Stimulated activated CD4-positive, alpha-beta T cell treated with anti-CD3 and anti-CD28 coated beads, Interleukin-1b, Interleukin-23, amount 100 ng/mL, for 48 hours (primary cell): ENCODE results near the gene CHPT1.
"Not testable (repeated sequence)": the region's sequence is repeated elsewhere in the genome, so short reads cannot be mapped to it uniquely, and the experiment has no call there.

Source experiments
- DNase-seq: peaks from one replicate; pipeline ENCODE4 v3.0.0-alpha.2; 2020

Gene CHPT1

DNA sequence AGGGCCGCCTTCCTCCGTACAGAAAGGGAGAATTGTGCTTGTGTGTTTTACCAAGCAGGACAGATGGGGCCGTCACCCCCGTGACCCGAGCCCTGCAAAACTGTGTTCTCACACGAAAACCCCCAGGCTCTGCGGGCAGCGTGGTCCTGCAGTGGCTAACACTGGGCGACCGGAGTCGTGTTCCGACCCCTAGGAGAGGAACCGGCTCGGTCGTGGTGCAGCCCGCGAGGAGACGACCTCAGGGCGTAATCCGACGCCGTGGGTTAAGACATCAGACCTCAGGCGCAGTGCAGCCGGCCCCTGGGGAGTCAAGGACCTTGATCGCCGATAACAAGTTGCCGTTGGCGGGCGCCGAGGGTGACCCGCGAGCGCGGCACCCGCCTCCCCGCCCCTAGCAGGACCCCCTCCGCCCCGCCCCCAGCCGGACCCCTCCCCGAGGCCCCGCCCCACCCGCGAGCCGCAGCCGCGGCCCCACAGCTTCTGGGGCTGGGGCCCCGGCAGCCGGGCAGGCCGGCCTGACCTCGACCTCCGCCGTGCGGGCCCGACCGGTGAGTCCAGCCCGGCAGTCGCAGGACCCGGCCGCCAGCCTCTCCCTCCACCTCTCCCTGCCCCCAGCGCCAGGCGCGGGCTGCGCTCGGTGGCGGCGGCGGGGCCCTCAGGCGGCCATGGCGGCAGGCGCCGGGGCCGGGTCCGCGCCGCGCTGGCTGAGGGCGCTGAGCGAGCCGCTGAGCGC is at the start of gene CHPT1:
Gene CHPT1, plus strand, starts transcription at position 444 of the 733 bp plus-strand sequence. Its CDS starts 222 bp downstream, at position 666.
- peak; percentile 50 for DNase-seq

DNA sequence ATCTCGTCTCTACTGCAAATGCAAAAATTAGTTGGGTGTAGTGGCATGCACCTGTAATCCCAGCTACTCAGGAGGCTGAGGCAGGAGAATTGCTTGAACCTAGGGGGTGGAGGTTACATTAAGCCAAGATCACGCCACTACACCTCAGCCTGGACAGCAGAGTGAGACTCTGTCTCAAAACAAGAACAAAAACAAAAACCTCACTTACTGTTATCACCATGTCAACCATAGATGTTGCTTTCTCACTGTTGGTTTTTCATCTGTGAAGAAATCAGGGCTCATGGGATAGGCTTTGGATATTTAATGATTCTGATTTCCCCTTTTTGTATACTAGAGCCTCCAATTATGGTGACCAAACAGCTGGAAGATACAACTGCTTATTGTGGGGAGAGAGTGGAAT is 49.7 kb upstream of the CHPT1 start:
- DNase-seq = no peak

DNA sequence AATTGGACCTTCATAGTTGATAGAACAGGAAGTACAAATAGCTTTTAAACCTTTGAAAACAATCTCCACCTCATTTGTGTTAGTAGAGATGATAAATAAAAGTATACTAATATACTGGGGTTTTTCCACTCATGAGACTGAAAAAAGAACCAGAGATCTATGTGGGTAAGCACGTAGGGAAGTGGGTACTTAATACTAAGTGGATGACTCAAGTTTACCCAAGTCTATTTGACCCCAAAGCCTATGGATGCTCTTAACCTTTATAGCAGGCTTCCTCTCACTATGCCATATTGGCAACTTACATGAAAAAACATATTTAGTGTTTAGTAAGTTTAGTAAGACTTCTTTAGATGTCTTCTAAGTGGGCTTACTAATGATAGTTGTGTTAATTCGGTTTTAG is 49.2 kb upstream of the CHPT1 start:
- no peak for DNase-seq

DNA sequence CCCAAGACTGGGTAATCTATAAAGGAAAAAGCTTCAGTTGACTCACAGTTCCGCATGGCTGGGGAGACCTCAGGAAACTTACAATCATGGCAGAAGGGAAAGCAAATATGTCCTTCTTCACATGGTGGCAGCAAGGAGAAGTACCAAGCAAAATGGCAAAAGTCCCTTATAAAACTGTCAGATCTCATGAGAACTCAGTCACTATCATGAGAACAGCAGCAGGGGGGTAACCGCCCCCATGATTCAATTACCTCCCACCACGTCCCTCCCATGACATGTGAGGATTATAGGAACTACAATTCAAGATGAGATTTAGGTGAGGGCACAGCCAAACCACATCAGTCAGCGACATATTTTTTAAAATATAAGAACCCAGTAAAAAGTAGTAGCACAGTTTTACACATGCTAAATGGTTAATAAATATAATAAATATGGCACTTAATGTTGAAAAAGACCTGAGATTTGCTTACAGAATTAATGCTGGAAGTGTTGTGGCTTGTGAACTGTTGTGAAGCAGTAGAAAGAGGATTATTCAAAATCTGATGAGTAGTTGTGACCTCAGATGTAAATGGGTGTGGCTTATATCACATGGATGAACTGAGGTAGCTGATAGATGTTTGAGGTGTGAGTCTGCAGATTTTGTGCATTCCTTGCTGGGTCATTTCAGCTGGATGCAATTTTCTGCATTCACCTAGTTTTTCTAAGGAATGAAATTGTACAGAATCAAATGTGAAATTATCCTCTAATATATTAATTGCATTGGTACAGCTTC is 46.9 kb upstream of the CHPT1 start:
- no peak for DNase-seq

DNA sequence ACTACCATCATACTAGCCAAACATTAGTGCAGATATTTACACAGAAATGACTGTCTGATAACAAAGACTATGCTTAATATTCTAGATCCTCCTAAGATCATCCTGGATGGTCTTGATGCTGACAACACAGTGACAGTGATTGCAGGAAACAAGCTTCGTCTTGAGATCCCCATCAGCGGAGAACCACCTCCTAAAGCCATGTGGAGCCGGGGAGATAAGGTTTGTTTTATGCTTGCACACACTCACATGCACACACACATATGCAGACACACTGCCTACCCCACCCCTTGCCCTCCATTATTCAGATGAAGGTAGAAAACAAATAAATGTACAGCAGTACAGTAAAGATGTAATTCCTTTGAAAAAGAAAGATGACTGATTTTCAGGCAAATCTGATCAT is 44.4 kb upstream of the CHPT1 start:
- no peak for DNase-seq

DNA sequence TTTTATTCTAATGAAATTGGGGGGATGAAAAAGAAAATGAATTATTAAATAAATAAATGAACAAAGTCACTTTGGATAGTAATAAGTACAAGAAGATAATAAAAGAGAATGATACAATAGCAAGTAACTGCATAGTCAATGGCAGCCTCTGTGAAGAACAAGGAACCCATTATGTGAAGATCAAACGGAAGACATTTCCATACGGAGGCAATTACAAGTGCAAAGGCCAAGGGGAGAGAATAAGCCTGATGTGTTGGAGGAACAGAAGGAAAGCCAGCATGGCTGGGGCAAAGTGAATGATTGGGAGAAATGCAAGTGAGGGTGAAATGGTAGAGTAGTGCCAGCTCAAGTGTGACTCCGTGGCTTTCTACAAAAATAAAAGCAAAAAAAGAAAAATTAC is 43.9 kb upstream of the CHPT1 start:
- DNase-seq = no peak

DNA sequence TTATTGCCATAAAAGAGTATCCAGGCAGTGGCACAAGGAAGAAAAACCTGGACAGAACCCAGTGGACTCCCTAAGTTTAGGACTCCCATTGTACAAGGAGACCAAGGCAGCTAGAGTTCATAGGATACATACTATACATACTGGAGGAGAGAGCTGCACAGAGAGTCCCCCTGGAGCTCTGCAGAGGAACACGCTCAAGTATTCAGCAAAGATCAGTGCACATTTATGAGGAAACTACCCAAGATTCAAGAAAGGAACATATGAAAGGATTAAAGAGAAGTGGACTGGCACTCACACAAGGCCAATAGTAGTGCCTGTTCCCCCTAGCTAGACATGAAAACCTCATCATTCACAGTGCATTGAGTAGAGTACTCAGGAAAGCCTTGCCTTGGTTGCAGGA is 43.0 kb upstream of the CHPT1 start:
- DNase-seq = no peak

DNA sequence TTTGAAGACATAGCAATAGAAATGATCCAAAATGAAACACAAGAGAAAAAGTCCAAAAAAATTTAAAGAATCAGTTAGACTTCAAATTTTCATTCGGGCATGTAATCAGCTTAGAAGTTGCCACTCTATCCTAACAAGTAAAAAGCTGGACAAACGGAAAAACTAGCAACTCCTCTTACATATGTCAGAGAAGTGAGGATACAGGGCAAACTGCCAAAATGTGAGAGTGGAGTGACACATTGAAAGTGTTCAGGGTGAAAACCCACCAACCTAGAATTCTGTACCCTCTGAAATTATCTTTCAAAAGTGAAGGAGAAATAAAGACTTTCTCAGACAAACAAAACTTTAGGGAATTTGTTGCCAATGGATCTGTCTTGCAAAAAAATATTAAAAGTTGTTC is 42.0 kb upstream of the CHPT1 start:
- no peak for DNase-seq

DNA sequence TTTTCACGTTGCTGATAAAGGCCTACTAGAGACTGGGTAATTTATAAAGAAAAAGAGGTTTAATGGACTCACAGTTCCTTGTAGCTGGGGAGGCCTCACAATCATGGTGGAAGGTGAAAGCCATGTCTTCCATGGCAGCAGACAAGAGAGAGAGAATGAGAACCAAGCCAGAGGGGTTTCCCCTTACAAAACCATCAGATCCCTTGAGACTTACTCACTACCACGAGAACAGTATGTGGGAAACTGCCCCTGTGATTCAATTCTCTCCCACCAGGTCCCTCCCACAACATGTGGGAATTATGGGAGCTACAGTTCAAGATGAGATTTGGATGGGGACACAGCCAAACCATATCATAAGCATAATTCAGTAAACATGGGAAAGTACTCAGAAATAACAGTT is 36.8 kb upstream of the CHPT1 start:
- DNase-seq = not testable (repeated sequence)

DNA sequence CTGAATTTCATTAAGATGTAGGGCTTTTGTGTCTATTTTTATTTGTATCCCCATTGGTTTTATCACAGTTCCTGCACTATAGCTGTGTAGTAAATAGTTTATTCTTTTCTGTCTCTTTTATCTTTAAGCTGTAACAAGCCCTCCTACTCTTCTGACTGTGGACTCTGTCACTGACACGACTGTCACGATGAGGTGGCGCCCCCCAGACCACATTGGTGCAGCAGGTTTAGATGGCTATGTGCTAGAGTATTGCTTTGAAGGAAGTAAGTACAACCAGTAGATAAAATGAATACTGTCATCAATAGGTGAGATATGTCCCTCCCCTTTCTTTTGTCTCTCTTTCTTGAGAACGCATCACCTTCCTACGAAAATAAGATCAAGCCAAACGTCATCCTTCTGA is 34.1 kb upstream of the CHPT1 start:
- DNase-seq = no peak

DNA sequence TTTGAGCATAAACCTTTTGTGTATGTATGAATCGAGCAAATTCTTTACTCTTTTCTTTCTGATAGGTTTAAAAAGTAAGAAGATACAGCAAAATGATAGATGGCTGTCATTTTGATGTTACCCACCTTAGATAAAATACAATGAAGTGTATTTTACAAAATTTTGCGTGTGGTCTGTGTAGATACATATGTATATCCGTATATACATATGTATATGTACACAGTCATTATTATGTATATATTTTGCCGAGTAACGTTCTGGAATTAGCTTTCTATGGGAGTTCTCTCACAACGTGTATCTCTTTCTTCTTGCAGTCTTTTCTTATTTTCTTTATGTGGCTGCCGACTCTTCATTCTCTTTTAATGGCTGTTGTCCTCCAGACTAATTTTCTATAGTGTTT is 32.4 kb upstream of the CHPT1 start:
- DNase-seq = no peak

DNA sequence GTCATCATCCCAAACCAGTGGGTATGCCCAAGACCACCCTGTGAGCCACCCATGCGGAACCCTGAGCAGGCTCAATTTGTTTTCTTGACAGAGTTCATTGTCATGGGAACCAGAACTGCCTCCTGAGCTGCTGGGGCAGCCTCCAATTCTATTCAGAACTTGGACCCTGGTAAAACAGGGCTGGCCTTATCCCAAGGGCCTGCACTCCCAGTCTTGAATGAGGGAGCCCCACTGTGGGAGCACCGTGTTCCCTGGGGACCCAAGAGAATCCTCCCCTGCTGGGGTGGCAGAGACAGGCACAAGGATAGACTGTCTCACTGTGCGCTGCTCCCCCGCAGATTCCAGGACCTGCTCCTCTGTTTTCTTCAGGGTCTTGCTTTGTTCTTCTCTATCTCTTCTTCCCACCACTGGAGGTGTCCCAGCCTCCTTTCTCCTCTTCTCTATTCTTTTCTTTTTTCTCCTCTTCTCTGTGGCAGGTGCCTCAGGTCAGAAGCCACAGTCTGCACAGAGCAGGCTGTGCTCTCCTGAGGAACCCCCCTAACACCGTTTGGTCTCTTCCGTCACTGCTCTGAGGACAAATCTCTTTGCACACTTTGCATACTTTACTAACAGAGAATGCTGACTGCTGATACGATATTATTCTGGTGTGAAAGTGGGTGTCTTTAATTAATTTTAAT is 31.2 kb upstream of the CHPT1 start:
- no peak for DNase-seq

DNA sequence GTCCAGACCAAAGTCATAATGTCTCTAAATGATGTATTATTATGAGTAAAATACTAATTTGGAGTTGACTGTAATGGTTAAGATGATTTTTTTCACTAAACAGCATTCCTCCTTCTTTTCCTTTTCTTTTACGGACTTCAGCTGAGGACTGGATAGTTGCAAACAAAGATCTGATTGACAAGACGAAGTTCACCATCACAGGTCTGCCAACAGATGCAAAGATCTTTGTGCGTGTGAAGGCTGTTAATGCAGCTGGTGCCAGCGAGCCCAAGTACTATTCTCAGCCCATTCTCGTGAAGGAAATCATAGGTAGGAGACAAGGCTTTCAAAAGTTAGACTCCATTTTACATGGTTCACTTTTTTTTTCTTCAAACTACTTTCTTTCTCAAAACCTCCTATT is 29.8 kb upstream of the CHPT1 start:
- no peak for DNase-seq

DNA sequence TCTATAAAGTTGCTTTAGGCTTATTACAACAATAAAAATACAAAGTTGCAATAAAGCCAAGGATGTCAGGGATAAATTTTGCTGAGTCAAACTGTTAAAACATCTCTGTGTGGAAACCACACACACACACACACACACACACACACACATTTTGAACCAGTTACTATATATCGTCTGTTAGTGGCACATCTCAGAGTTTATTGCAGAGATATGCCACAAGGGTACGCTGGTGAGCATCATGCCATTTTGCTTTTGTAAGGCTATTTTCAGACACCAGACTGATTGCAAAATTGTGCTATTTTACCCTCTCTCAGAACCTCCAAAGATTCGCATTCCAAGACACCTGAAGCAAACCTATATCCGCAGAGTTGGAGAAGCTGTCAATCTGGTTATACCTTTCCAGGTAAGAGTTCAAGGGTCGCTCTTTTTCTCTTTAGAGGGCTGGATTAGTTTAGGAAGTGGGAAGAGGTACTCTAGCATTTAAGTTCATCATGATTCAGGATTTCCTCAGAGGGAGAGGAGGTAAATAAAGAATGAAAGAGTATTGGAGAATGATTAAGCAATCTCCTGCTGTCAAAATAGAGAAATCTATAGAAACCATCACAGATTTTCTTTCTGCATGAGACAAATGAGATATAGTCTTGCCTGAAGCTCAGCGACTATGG is 27.3 kb upstream of the CHPT1 start:
- DNase-seq = peak; percentile 38

DNA sequence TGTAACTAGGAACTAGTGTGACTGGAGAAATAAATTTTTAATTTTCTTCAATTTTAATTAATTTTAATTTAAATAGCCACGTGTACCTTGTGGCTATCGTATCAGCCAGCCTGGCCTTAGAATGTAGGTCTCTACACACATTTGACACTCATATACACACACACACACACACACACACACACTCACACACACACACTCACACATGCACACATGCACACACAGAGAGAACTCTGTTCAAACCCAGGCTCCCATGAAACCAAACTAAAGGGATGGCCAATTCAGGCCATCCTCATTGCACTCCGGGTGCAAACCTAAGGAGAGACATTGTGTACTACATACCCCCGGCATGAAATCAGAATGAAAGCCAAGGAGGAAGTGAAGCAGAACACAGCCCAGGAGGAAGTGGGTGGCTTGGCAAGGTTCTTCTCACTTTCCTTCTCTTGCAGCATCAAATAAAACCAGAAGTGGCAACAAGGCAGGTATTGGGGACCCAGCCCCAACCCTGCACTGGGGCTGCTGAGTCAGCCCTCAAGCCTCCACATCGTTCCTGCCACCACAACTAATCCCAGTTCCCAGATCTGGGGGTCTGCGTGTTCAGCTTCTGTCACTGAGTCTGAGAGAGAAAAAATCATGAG is 26.2 kb upstream of the CHPT1 start:
- peak; percentile 4 for DNase-seq

DNA sequence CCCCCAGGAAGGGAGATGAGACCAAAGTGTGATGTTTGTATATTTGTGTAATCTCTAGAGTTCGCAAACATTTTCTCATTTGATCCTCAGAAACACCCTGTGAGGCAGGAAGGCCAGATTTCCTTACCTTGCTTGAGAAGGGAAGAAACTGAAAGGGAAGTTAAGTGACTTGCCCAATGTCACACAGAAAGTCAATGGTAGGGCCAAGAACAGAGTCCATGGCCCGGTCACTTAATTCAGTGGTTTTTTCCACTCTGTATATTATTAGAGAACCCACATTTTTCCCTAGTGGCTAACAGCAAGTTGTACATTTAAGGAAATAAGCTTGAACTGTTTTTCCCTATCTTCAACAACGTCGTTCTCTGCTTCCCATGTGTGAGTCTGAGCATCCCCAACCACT is 25.6 kb upstream of the CHPT1 start:
- no peak for DNase-seq

DNA sequence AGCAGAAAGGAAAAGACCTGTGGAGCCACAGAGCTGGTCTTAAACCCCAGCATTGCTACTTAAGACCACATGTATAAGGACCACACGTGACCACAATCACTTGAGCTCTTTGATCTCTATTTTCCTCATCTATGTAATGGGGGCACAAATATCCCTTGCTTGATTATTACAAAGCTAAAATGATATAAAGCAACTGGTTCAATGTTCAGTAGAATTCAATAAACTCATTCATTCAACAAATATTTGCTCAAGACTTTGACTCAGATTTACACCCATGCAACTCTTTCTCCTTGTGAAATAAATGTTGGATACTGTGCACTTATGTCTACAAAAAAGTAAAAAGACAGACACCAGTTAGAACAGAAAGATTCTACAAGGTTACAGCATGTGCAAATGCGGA is 21.9 kb upstream of the CHPT1 start:
- no peak for DNase-seq

DNA sequence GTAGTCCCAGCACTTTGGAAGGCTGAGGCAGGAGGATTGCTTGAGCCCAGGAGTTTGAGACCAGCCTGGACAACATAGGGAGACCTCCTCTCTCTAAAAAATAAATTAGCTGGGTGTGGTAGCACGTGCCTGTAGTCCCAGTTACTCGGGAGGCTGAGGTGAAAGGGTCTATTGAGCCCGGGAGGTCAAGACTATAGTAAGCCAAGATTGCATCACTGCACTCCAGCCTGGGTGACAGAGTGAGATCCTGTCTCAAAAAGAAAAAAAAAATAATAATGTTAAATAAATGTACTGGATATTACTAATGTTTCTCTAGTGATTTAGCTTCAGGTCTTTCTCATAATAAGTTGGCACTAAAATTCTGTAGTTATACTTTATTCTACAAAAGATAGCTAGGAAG is 20.9 kb upstream of the CHPT1 start:
- not testable (repeated sequence) for DNase-seq

DNA sequence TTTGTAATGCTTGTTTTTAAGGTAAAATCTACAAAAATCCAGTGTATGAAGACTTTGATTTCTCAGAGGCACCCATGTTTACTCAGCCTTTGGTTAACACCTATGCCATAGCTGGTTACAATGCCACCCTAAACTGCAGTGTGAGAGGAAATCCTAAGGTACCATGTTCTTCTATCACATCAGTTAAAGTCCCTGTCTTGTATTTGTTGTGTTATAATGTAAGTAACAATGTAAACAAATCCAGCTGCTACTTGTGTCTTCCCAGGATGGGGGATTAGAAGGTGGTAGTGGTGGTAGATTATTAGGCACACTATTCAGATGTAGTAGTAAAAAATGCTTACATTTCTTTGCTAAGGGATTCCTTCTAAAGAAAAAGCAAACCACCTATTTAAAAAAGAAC is 19.4 kb upstream of the CHPT1 start:
- no peak for DNase-seq

DNA sequence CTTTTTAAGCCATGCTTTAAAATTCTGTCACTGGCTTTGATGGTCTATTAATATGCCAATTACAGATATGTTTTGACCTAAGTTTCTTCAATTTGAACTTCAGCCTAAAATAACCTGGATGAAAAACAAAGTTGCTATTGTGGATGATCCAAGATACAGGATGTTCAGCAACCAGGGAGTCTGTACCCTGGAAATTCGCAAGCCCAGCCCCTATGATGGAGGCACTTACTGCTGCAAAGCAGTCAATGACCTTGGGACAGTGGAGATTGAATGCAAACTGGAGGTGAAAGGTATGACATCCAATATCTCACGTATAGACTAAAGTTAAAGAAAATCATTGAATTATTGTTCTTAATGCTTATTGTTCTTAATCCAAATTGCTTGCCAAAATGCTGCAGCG is 17.2 kb upstream of the CHPT1 start:
- DNase-seq = no peak

DNA sequence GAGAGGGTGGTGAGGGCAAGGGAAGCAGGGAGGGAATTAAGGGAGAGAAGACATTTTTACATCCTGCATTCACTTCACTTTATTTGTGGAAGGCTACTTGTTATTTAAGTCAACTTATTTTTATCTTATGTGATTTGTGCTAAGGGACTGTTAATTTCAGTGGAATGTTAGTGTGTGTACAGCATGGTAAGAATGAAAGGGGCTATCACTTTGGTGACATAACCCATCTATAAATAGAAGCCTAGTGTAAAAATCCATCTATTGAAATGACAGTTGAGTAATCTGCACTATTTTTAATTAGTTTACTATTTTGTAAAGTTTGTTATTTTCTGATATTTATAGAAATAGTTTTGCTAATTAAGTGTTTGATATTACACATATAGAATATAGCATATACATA is 16.8 kb upstream of the CHPT1 start:
- DNase-seq = no peak

DNA sequence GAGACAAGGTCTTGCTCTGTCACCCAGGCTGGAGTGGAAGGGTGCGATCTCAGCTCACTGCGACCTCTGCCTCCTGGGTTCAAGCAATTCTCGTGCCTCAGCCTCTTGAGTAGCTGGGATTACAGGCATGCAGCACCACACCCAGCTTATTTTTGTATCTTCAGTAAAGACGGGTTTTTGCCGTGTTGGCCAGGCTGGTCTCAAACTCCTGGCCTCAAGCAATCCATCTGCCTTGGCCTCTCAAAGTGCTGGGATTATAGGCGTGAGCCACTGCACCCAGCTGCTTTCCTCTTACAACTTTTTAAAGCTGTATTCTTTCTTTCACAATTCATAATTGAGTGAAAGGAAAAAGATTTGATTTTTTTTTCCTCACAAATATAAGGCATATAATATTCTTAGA is 15.8 kb upstream of the CHPT1 start:
- DNase-seq = not testable (repeated sequence)

DNA sequence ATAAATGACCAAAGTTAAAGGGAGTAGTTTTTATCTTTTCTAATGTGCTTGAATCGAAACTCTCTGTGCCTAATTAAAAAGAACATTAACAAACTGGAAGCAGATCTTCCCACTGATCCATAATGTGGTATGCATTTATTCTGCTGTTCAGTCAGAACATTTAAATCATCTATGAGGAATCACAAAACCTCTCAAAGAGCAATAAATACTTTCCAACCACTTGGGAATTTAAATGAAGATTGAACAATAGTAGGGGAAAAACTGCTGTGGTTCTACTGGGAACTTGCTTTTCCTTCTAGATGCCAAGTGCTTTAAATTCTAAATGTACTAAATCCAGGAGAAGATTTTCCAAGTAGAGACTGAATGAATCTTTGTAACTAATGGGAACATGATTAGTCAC is 12.3 kb upstream of the CHPT1 start:
- no peak for DNase-seq
